Activated T-cell treated with anti-CD3 and anti-CD28 coated beads, Interleukin-2, amount 50 U/mL, for 48 hours (primary cell): ENCODE data around the gene SPP2.

Experiments used
- DNase-seq, 2 experiments: peaks; one replicate each; pipeline ENCODE4 v3.0.0-alpha.2; 2020

Gene SPP2

DNA sequence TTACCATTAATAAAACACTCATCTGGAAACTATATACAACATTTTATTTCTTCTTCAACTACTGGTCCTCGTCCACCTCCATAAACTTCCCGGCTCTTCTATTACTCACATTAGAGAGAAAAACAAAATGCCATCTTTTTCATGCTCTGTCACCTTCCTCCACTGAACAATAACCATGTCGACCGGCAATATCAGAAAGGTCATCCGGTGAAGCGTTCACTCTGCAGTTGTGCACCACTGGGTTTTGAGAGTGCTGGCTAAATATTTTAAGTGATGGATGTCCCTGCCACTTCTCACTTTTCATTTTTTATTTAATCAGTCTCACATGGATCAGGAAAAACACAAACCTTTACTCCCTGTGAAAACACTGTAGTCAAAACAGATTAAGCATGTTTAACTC, 48.2 kb downstream of the SPP2 start:
- no peak for DNase-seq

DNA sequence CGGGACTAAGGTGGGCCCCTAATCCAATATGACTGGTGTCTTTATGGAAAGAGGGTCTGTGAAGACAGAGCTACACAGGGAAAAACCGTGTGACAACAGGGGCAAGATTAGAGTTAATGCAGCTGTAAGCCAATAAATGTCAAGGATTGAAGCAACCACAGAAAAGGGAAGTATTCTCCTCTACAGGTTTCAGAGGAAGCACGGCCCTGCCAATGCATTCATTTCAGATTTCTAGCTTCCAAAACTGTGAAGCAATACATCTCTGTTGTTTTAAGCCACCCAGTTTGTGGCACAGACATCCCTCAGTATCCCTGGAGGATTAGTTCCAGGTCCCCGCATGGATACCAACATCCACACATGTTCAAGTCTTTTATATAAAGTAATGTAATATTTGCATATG, 48.8 kb downstream of the SPP2 start:
- DNase-seq = no peak

DNA sequence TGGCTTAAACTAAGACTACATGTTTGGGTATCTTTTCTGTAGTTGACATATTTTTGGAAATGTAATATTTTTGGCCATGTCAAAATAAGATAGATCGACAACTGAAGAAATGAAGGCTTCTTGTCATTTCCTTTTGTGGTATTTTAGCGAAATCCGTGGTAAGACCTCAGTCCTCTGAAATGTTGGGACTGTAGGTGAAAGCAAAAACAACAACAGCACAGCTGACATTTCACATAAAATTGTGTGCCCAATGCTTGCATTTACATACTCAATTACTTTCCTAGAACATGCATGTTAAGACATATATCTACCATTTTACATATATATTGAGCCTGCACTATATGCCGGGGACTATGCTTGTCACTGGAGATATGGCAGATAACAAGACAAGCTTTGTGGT, 50.2 kb downstream of the SPP2 start:
- DNase-seq = no peak

DNA sequence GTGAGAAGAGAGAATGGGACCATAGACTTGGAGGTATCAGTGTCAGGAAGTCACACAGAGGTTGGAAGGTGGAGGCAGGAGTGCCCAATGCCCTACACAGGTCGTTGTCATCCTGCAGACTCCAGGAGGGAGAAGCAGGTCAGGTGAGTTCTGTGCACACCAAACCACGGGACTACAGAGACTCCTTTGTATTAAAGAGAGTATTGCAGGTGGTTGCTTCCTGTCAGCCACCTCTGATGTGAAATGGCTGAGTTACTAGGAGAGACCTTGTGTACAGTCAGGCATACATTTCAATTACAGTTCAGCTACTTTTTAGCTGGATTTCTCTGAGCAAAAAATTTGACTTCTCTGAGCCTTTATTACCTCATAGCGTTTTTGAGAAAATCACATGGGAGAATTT, 51.6 kb downstream of the SPP2 start:
- no peak for DNase-seq

DNA sequence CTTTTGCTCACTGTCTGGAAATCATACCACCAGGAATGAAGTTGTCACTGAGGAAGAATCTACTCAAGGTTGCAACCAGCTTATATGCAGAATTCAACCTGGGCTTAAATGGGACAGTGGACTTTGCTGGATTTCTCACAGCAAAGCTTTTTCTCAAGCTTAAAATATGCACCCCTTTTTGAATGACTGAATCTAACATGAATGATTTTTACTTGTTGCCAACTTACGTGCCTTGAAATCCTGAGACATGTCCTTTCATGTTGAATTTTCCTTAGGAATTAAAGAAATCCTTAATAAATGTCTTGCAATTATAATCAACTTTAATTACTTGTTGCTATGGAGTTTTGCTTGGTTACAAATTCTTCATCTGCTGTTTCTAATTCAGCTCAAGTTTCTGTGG, 57.4 kb downstream of the SPP2 start:
- no peak for DNase-seq

DNA sequence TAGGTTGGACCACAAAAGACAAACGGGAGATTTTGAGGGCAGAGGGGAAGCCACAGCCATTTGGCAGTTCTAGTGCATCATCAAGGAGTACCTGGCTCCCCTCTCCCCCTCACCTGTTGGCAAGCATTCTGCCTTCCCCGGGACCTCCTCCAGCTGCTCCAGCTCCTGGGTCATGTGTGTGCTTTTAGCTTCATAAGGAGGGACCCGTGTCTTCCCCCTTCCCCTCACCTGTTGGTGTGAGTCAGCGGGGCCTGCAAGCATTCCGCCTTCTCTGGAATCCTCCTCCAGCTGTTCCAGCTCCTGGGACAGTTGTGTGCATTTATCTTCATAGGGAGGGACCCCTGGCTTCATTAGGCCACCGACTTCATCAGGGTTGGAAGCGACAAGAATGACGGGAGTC, 58.8 kb downstream of the SPP2 start:
- DNase-seq = no peak

DNA sequence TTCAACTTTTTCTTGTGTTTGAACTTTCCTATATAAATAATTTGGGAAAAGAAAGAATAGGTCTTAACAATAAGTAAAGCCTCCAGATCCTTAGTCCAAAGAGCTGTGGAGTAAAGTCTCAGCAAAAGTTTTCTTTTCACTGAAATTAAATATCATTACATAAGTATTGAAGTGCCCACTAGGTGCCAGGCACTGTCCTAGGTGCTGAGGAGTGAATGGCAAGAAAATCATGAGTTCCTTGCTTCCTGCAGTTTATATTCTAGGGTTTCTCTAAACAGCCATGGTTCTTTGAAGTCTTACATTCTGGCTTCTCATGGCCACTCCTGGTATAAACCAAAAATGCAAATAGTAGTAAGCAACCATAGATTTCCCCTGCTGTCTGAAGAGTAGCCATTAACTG, 59.7 kb downstream of the SPP2 start:
- no peak for DNase-seq

DNA sequence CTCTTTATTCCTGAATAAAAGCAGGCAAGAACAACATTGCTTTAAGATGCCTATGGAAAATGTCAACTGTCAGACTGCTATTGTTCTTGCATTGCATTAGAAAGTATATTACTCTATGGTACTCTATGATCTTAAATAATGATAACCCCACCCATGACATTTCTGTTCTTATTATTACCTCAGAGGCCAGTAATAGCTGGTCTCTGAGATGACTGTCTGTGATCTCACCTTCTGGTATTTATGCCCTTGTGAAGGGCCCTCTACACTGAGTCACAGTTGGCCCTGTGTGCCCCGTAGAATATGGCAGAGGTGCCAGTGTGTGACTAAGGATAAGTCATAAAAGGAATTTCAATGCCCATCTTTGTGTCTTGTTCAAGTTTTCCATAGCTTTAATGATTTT, 61.0 kb downstream of the SPP2 start:
- no peak for DNase-seq

DNA sequence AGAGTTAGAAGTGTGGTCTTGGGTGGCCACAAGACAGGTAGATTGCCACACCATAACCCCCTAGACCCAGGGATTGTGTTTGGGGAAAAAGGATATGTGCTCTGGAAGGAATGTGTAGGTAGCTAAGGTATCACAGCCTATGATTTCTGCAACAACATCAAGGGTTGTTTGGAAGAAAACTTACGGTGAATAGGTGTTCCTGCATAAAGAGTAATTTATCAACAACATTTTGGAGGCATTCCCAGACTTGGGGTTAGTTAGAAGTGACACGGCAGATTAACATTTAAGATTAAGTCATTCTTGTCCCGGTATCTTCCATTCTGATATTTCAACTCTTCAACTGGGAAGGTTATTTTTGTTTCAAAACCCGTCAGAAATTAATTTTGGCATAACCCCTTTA, 65.5 kb downstream of the SPP2 start:
- DNase-seq = no peak

DNA sequence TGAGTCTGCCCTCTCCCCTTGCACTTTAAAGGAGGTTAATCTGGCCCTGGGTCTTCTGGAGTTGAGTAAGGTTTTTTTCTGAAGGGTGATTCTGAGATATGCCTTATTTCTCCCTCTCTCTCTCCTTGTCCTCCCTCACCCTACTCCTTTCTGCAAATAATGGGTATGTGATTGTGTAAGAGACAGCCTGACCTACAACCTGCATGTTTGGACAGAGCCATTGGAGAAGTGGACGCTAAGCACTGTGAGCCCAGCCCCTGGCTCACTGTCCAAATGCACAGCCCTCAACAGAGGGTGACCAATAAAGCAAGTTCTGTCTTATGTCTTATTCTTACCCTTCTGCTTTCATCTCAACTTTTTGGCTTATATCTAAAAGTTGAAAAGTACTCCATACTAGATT, 71.5 kb downstream of the SPP2 start:
- no peak for DNase-seq

DNA sequence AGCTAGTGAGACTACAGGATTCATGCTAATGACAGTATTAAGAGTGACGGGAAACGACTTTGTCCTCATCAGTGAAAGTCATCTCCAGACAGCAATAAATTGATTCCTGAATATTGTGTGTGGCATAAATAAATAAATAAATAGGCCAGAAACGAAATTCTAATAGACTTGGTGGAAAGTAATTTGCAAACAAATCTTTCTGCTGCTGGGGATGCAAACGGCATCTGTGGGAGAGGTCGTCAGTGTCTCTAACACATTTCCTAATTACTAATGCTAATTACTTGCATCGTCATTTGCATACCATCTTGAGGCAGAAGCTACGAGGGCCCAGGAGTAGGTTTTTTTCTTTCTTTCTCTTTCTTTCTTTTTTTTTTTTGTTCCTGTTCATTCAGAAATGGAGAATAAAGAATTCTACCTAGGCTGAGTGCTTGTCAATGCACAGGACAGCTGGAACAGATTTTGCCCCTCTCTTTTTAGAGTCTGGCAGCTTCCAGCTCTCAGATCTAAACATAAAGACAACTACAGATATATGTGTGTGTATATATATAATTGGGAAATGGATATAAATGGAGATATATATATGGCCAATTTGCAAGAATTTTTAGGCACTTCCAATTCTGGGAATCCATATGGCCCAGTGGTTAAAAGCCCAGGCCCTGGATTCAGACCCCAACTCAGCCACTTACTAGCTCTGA, 75.1 kb downstream of the SPP2 start:
- no peak for DNase-seq

DNA sequence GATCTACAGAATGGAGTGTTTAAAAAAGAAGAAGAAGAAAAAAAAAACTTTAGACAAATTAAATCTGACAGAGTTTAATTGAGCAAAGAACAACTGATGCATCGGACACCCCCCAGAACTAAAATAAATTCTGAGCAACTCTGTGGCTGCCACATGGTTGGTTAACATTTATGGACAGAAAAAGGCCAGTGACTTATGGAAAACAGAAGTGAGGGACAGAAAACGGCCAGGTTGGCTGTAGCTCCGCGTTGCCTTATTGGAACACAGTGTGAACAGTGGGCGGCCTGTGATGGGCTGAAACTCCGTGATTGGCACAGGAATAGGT, 75.6 kb downstream of the SPP2 start:
- no peak for DNase-seq
